ENCODE results near the gene IRF2BP1.

The IRF2BP1 gene

GRCh38 chr19:45852145-45852750 is 33.7 kb downstream of the IRF2BP1 start:
- H3K23ac ChIP-seq (ENCODE audit: low read length), result no peak overlapping the region
- no peak overlapping the region for H3K4me3 ChIP-seq (ENCODE audit: low read length)
- DNase-seq, result peak; percentile 27
- H4K8ac ChIP-seq (ENCODE audit: low read depth, low read length), result no peak overlapping the region
- H3K79me1 ChIP-seq (ENCODE audit: low read length), result peaks cover 9% of the 10 kb centered on the region
- H3K27me3 ChIP-seq (ENCODE audit: insufficient read depth, low read length, poor library complexity), result no peaks in the 10 kb centered on the region
- no peak overlapping the region for H3K9ac ChIP-seq (ENCODE audit: low read length)
- H3K4me1 ChIP-seq (ENCODE audit: control insufficient read depth, low read depth, low read length), result no peaks in the 10 kb centered on the region
- no peak overlapping the region for H2AK5ac ChIP-seq (ENCODE audit: low read length)
- peaks cover 8% of the 10 kb centered on the region for H3K79me2 ChIP-seq (ENCODE audit: control insufficient read depth, insufficient read depth, low read length)
- H2BK15ac ChIP-seq (replicated peaks; ENCODE audit: low read depth), result no peak overlapping the region
- peaks cover 26% of the 10 kb centered on the region for H3K36me3 ChIP-seq (ENCODE audit: control insufficient read depth, insufficient read depth, low read length)
- no peak overlapping the region for H3K4ac ChIP-seq (ENCODE audit: low read depth, low read length)
- no peak overlapping the region for H3K27ac ChIP-seq (ENCODE audit: low read depth, low read length)
- no peak overlapping the region for H4K5ac ChIP-seq (ENCODE audit: low read length)
- H3K18ac ChIP-seq (ENCODE audit: low read length), result no peak overlapping the region
- H3K4me2 ChIP-seq (ENCODE audit: low read length), result no peak overlapping the region
- no peak overlapping the region for H3K56ac ChIP-seq (ENCODE audit: low read length)
- no CpG with 5 or more reads among the region's 10 CpGs for WGBS (ENCODE audit: extremely low coverage, insufficient coverage, low lambda C conversion rate)
- H2BK120ac ChIP-seq (ENCODE audit: low read depth, low read length), result no peak overlapping the region
- H2BK5ac ChIP-seq (ENCODE audit: low read length), result no peak overlapping the region

- H3K4me1 ChIP-seq (ENCODE audit: control insufficient read depth, low read depth, low read length), result no peaks in the 10 kb centered on the region
- H3K18ac ChIP-seq (ENCODE audit: low read length), result no peak overlapping the region
- no peak overlapping the region for H3K23ac ChIP-seq (ENCODE audit: low read length)
- no peak overlapping the region for H2BK15ac ChIP-seq (replicated peaks; ENCODE audit: low read depth)
- peak; percentile 26 for DNase-seq
- H3K27ac ChIP-seq (ENCODE audit: low read depth, low read length), result no peak overlapping the region
- peaks cover 24% of the 10 kb centered on the region for H3K36me3 ChIP-seq (ENCODE audit: control insufficient read depth, insufficient read depth, low read length)
- H2BK120ac ChIP-seq (ENCODE audit: low read depth, low read length), result no peak overlapping the region
- no peak overlapping the region for H3K9ac ChIP-seq (ENCODE audit: low read length)
- no peak overlapping the region for H3K56ac ChIP-seq (ENCODE audit: low read length)
- no peak overlapping the region for H4K5ac ChIP-seq (ENCODE audit: low read length)
- no peak overlapping the region for H3K4ac ChIP-seq (ENCODE audit: low read depth, low read length)
- no peaks in the 10 kb centered on the region for H3K27me3 ChIP-seq (ENCODE audit: insufficient read depth, low read length, poor library complexity)
- H2AK5ac ChIP-seq (ENCODE audit: low read length), result no peak overlapping the region
- no peak overlapping the region for H3K4me2 ChIP-seq (ENCODE audit: low read length)
- no peaks in the 10 kb centered on the region for H3K79me1 ChIP-seq (ENCODE audit: low read length)
- H2BK5ac ChIP-seq (ENCODE audit: low read length), result no peak overlapping the region
- no peak overlapping the region for H4K8ac ChIP-seq (ENCODE audit: low read depth, low read length)
- no peaks in the 10 kb centered on the region for H3K79me2 ChIP-seq (ENCODE audit: control insufficient read depth, insufficient read depth, low read length)
- no peak overlapping the region for H3K4me3 ChIP-seq (ENCODE audit: low read length)
- no CpG with 5 or more reads among the region's 4 CpGs for WGBS (ENCODE audit: extremely low coverage, insufficient coverage, low lambda C conversion rate)
Measured at GRCh38 chr19:45848922-45849321, 37.0 kb downstream of the IRF2BP1 start.

DNA sequence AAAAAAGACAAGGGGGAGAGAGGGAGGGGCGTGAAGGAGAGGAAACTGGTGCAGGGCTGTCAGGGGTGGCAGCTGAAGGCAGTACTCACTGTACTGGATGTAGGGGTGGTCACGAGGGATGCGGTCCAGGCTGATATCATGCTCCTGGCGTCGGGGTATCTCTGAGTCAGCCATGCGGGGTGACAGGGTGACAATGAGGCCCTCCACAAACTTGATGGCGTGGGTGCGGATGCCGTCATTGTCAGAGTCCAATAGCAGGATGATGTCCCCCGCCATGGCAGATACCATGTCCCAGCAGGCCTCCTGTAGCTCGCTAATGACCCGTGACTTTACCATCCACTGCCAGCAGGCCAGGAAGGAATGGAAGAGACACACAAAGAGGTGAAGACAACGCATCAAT is 38.3 kb downstream of the IRF2BP1 start:
- Histone ChIP-seq H3K56ac (ENCODE audit: low read length) (no peak overlapping the region), H3K4me1 (ENCODE audit: control insufficient read depth, low read depth, low read length) (no peaks in the 10 kb centered on the region), H2BK15ac (replicated peaks; ENCODE audit: low read depth) (no peak overlapping the region), H3K4ac (ENCODE audit: low read depth, low read length) (no peak overlapping the region), H3K9ac (ENCODE audit: low read length) (no peak overlapping the region), H3K79me1 (ENCODE audit: low read length) (no peaks in the 10 kb centered on the region), H4K5ac (ENCODE audit: low read length) (no peak overlapping the region), H3K4me3 (ENCODE audit: low read length) (no peak overlapping the region), H3K18ac (ENCODE audit: low read length) (no peak overlapping the region), H3K4me2 (ENCODE audit: low read length) (no peak overlapping the region), H2BK120ac (ENCODE audit: low read depth, low read length) (no peak overlapping the region), H3K23ac (ENCODE audit: low read length) (no peak overlapping the region), H3K27ac (ENCODE audit: low read depth, low read length) (no peak overlapping the region), H4K8ac (ENCODE audit: low read depth, low read length) (no peak overlapping the region), H2AK5ac (ENCODE audit: low read length) (no peak overlapping the region), H3K79me2 (ENCODE audit: control insufficient read depth, insufficient read depth, low read length) (no peaks in the 10 kb centered on the region), H3K27me3 (ENCODE audit: insufficient read depth, low read length, poor library complexity) (no peaks in the 10 kb centered on the region), H2BK5ac (ENCODE audit: low read length) (no peak overlapping the region), H3K36me3 (ENCODE audit: control insufficient read depth, insufficient read depth, low read length) (peaks cover 26% of the 10 kb centered on the region)
- DNase-seq, result no peak
- no CpG with 5 or more reads among the region's 13 CpGs for WGBS (ENCODE audit: extremely low coverage, insufficient coverage, low lambda C conversion rate)

DNA sequence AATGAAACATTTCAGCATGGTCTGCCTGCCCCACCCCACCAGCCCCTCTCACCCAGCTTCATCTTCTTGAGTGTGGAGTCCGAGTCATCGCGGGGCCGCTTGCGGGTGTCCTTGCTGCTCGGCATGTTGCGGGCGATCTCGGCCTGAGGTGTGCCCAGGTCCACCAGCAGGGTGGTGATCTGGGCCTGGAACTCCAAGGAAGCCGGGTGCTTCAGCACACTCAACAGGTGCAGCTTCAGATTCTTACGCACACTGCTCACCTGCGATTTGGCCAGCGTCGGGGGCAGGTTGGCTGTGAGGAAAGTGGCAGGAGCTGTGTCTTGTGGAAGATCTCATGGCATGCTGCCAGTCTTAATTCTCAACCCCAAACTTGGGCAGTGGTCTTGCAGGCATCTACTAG is 43.7 kb downstream of the IRF2BP1 start:
- no peak overlapping the region for H3K18ac ChIP-seq (ENCODE audit: low read length)
- no CpG with 5 or more reads among the region's 14 CpGs for WGBS (ENCODE audit: extremely low coverage, insufficient coverage, low lambda C conversion rate)
- H3K27me3 ChIP-seq (ENCODE audit: insufficient read depth, low read length, poor library complexity), result no peaks in the 10 kb centered on the region
- no peak overlapping the region for H2BK5ac ChIP-seq (ENCODE audit: low read length)
- H3K4me1 ChIP-seq (ENCODE audit: control insufficient read depth, low read depth, low read length), result no peaks in the 10 kb centered on the region
- no peak overlapping the region for H3K56ac ChIP-seq (ENCODE audit: low read length)
- H3K27ac ChIP-seq (ENCODE audit: low read depth, low read length), result no peak overlapping the region
- H3K23ac ChIP-seq (ENCODE audit: low read length), result no peak overlapping the region
- H3K4me3 ChIP-seq (ENCODE audit: low read length), result no peak overlapping the region
- H2BK15ac ChIP-seq (replicated peaks; ENCODE audit: low read depth), result no peak overlapping the region
- no peak overlapping the region for H4K8ac ChIP-seq (ENCODE audit: low read depth, low read length)
- no peak overlapping the region for H2AK5ac ChIP-seq (ENCODE audit: low read length)
- H3K36me3 ChIP-seq (ENCODE audit: control insufficient read depth, insufficient read depth, low read length), result peaks cover 22% of the 10 kb centered on the region
- no peak overlapping the region for H4K5ac ChIP-seq (ENCODE audit: low read length)
- no peak overlapping the region for H2BK120ac ChIP-seq (ENCODE audit: low read depth, low read length)
- no peaks in the 10 kb centered on the region for H3K79me1 ChIP-seq (ENCODE audit: low read length)
- no peak overlapping the region for H3K9ac ChIP-seq (ENCODE audit: low read length)
- no peak for DNase-seq
- no peak overlapping the region for H3K4ac ChIP-seq (ENCODE audit: low read depth, low read length)
- H3K4me2 ChIP-seq (ENCODE audit: low read length), result no peak overlapping the region
- no peaks in the 10 kb centered on the region for H3K79me2 ChIP-seq (ENCODE audit: control insufficient read depth, insufficient read depth, low read length)

- Histone ChIP-seq H4K5ac (ENCODE audit: low read length) (no peak overlapping the region), H2BK120ac (ENCODE audit: low read depth, low read length) (no peak overlapping the region), H2AK5ac (ENCODE audit: low read length) (no peak overlapping the region), H3K23ac (ENCODE audit: low read length) (no peak overlapping the region), H3K27me3 (ENCODE audit: insufficient read depth, low read length, poor library complexity) (no peaks in the 10 kb centered on the region), H3K9ac (ENCODE audit: low read length) (no peak overlapping the region), H3K36me3 (ENCODE audit: control insufficient read depth, insufficient read depth, low read length) (peaks cover 22% of the 10 kb centered on the region), H3K4ac (ENCODE audit: low read depth, low read length) (no peak overlapping the region), H3K4me1 (ENCODE audit: control insufficient read depth, low read depth, low read length) (no peaks in the 10 kb centered on the region), H3K4me2 (ENCODE audit: low read length) (no peak overlapping the region), H4K8ac (ENCODE audit: low read depth, low read length) (no peak overlapping the region), H2BK15ac (replicated peaks; ENCODE audit: low read depth) (no peak overlapping the region), H3K79me2 (ENCODE audit: control insufficient read depth, insufficient read depth, low read length) (no peaks in the 10 kb centered on the region), H3K79me1 (ENCODE audit: low read length) (no peaks in the 10 kb centered on the region), H3K4me3 (ENCODE audit: low read length) (no peak overlapping the region), H3K18ac (ENCODE audit: low read length) (no peak overlapping the region), H3K27ac (ENCODE audit: low read depth, low read length) (no peak overlapping the region), H3K56ac (ENCODE audit: low read length) (no peak overlapping the region), H2BK5ac (ENCODE audit: low read length) (no peak overlapping the region)
- DNase-seq, result no peak
- no CpG with 5 or more reads among the region's 7 CpGs for WGBS (ENCODE audit: extremely low coverage, insufficient coverage, low lambda C conversion rate)
Measured at GRCh38 chr19:45834970-45835369, 51.0 kb downstream of the IRF2BP1 start.

Data from mesendoderm (in vitro differentiated cells).